Rectal smooth muscle tissue (tissue), 1 donor: ENCODE data around the gene ZBTB16.

ENCODE experiments used
- H3K27ac ChIP-seq: one replicate; pipeline ENCODE4 v1.7.0; 2013; ENCODE audit warnings: low read depth, low read length, inconsistent platforms
- H3K27me3 ChIP-seq: one replicate; pipeline ENCODE4 v1.7.0; 2013; ENCODE audit warnings: low read length; ENCODE audit not compliant: control insufficient read depth, insufficient read depth
- H3K36me3 ChIP-seq: one replicate; pipeline ENCODE4 v1.7.0; 2013; ENCODE audit warnings: low read length; ENCODE audit not compliant: control insufficient read depth, insufficient read depth
- H3K4me1 ChIP-seq: one replicate; pipeline ENCODE4 v1.7.0; 2013; ENCODE audit warnings: low read length; ENCODE audit not compliant: control insufficient read depth, insufficient read depth
- H3K4me3 ChIP-seq: one replicate; pipeline ENCODE4 v1.7.0; 2013; ENCODE audit warnings: low read length
- H3K9ac ChIP-seq: one replicate; pipeline ENCODE4 v1.7.0; 2013; ENCODE audit warnings: low read length

The ZBTB16 gene

DNA sequence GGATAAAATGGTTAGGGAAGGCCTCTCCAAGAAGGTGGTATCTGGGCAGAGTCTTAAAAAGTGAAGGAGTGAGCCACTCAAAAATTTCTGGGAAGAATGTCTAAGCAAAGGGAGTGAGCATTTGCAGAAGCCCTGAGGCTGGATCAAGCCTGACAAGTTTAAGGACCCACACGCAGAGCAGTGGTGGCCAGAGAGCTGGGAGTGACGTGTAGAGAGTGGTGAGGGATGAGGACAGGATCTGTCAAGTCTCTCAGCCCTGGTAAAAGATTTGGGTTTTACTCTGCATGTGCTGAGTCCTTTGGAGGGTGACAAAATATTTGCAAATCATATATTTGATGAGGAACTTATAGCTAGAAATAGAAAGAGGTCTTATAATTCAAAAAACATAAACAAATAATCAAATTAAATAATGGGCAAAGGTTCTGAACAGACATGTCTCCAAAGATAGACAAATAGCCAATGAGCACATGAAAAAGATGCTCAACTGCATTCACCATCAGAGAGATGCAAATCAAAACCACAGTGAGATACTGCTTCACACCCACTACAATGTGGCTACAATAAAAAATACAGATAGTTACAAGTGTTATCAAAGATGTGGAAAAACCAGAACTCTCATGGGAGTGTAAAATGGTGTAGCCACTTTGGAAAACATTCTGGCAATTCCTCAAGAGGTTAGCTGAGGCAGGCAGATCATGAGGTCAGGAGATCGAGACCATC is 129.5 kb downstream of the ZBTB16 start:
- peak overlapping the region; percentile 43 for H3K27ac ChIP-seq
- no peak overlapping the region for H3K9ac ChIP-seq
- peaks cover 6% of the 10 kb centered on the region for H3K4me1 ChIP-seq
- H3K36me3 ChIP-seq = no peaks in the 10 kb centered on the region
- no peaks in the 10 kb centered on the region for H3K27me3 ChIP-seq
- no peak overlapping the region for H3K4me3 ChIP-seq

DNA sequence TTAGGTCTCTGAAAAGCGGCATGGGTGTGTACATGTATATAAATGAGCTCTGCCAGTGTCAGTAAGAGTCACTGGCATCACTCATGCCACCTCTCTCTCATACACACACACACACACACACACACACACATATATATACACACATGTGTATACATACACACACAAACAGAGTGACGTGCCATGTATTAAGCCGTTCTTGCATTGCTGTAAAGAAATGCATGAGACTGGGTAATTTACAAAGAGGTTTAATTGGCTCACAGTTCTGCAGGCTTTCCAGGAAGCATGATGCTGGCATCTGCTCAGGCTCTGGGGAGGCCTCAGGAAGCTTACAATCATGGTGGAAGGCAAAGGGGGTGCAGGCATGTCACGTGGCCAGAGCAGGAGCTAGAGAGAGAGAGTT is 131.1 kb downstream of the ZBTB16 start:
- Histone ChIP-seq H3K36me3 (no peaks in the 10 kb centered on the region), H3K27ac (no peak overlapping the region), H3K9ac (no peak overlapping the region), H3K27me3 (no peaks in the 10 kb centered on the region), H3K4me1 (peaks cover 19% of the 10 kb centered on the region), H3K4me3 (no peak overlapping the region)

DNA sequence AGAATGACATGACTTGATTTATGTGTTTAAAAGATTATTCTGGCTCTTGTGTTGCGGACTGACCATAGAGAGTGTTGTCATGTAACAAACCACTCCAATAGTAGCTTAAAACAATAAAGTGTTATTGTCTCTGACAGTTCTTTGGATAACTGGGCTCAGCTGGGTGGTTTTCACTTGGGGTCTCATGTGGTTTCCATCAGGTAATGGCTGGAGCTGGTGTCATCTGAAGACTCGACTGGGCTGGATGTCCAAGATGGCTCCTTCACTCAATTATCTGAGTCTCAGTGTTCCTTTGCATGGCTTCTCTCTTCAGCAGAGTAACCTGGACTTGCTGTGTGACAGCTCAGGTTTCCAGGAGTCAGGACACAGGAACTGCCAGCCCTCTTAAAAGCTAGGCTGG is 132.4 kb downstream of the ZBTB16 start:
- Histone ChIP-seq H3K4me3 (no peak overlapping the region), H3K27ac (no peak overlapping the region), H3K9ac (no peak overlapping the region), H3K36me3 (no peaks in the 10 kb centered on the region), H3K27me3 (no peaks in the 10 kb centered on the region), H3K4me1 (peaks cover 30% of the 10 kb centered on the region)

GRCh38 chr11:114192841-114193389 is 133.4 kb downstream of the ZBTB16 start:
- Histone ChIP-seq H3K4me1 (peaks cover 38% of the 10 kb centered on the region), H3K27me3 (no peaks in the 10 kb centered on the region), H3K36me3 (no peaks in the 10 kb centered on the region), H3K27ac (peak overlapping the region; percentile 99), H3K9ac (no peak overlapping the region), H3K4me3 (no peak overlapping the region)

GRCh38 chr11:114193730-114194679 is 134.5 kb downstream of the ZBTB16 start:
- H3K4me1 ChIP-seq = peaks cover 41% of the 10 kb centered on the region
- H3K9ac ChIP-seq = no peak overlapping the region
- H3K27ac ChIP-seq = peak overlapping the region; percentile 99
- no peak overlapping the region for H3K4me3 ChIP-seq
- no peaks in the 10 kb centered on the region for H3K27me3 ChIP-seq
- H3K36me3 ChIP-seq = no peaks in the 10 kb centered on the region

GRCh38 chr11:114194702-114195101 is 135.2 kb downstream of the ZBTB16 start:
- Histone ChIP-seq H3K36me3 (no peaks in the 10 kb centered on the region), H3K9ac (no peak overlapping the region), H3K27ac (peak overlapping the region; percentile 99), H3K27me3 (no peaks in the 10 kb centered on the region), H3K4me3 (no peak overlapping the region), H3K4me1 (peaks cover 42% of the 10 kb centered on the region)

- Histone ChIP-seq H3K9ac (no peak overlapping the region), H3K4me3 (no peak overlapping the region), H3K36me3 (no peaks in the 10 kb centered on the region), H3K4me1 (peaks cover 44% of the 10 kb centered on the region), H3K27ac (peak overlapping the region; percentile 99), H3K27me3 (no peaks in the 10 kb centered on the region)
Measured at GRCh38 chr11:114195151-114195550, 135.6 kb downstream of the ZBTB16 start.

DNA sequence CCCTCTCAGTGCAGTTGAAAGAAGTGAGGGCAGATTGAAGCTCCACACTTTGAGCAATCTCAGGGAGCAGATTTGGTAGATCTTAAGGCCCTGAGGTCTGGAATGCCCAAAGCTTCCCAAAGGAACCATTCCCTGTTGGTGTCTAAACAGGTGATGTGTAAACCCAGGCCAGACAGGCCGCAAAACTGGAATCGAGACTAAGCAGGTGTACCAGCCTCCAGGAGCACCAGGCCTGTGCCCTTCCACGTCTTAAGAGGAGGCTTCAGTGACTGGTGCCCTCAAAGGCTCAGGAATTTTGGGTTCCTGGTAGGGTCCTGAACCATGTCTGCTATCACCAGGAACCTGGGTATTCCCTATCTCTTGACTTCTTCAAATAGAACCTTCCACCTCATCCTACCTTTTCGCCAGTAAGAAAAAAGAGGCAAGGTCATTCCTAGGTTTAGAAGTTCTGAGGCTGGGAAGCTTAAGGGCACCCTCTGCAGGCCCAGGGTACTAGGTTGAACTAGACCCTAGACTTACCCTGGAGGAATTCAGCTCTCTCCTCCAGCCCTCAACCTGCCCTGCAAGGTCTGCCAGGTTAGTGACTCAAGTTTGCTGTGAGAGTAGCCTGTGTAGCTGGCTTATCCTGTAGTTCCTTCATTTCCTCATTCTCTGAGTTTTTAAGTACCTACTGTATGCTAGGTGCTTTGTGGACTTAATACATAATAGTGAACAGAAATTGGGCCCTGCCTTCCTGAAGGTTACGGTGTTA is 136.6 kb downstream of the ZBTB16 start:
- H3K36me3 ChIP-seq = no peaks in the 10 kb centered on the region
- peaks cover 54% of the 10 kb centered on the region for H3K4me1 ChIP-seq
- peak overlapping the region; percentile 32 for H3K9ac ChIP-seq
- H3K27ac ChIP-seq = peak overlapping the region; percentile 99
- no peak overlapping the region for H3K4me3 ChIP-seq
- no peaks in the 10 kb centered on the region for H3K27me3 ChIP-seq

DNA sequence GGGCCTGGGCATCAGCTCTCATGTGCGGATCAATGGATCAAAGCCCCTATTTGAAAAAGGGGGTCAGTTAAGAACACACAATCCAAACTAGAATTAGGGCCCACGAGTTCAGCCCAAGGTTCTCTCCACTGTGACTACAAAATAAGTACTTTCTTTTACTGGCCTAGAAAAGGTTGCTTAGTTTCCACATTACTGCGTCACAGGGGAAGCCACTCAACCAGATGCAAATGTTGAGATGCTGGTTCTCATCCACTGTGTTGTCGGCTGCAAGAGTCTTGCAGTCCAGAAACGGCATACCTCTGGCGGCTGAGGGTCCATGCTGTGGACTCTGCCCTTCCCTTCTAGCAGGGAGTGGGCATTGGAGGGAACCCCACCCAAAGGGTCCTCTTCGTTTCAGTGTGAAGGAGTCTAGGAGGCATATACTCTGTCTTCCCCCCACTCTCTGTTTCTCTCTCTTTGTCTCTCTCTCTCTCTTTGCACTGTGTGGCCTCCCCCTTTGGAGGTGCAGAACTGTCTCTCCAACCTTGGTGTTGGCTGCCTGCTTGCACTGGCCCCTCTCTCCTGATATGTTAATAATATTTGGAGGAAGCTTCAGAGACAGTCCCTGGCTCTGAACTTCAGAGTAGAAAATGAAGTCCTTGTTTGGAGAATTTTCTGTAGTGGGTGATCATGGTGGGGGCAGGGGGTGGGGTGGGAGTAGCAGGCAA is 137.6 kb downstream of the ZBTB16 start:
- no peaks in the 10 kb centered on the region for H3K27me3 ChIP-seq
- peak overlapping the region; percentile 99 for H3K27ac ChIP-seq
- H3K36me3 ChIP-seq = no peaks in the 10 kb centered on the region
- no peak overlapping the region for H3K4me3 ChIP-seq
- H3K4me1 ChIP-seq = peaks cover 56% of the 10 kb centered on the region
- no peak overlapping the region for H3K9ac ChIP-seq

DNA sequence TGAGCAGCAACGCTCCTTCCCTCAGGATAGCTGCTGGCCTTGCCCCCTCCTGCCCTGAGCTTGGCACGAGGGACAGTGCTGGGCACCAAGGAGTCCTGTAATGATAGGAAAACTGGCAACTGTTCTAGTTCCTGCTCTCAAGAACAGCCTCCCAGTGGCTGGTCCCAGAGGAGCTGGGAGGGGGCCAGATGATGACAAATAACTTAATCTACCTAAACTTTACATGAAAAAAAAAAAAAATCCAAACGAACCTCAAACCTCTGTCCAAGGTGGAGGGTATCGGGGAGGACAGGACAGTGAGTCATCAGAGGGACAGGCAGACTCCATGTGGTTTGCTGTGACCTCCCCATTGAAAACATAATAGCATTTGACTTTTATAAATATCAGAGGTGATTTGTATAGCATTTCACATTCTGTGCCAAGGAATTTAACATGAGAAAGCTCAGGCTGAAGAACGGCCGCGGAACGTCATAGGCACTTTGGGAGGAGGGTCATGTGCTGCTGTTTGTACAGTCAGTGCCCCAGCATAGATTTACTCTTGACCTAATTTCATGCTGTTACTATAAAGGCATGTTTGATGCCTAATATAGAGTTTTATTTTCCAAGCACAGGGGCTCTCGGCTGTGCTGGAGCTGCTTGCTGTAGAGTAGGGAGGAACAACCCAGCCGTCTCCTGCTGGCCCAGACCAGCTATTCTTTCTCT is 138.4 kb downstream of the ZBTB16 start:
- Histone ChIP-seq H3K27ac (peak overlapping the region; percentile 100), H3K4me1 (peaks cover 59% of the 10 kb centered on the region), H3K27me3 (no peaks in the 10 kb centered on the region), H3K36me3 (no peaks in the 10 kb centered on the region), H3K9ac (no peak overlapping the region), H3K4me3 (no peak overlapping the region)

DNA sequence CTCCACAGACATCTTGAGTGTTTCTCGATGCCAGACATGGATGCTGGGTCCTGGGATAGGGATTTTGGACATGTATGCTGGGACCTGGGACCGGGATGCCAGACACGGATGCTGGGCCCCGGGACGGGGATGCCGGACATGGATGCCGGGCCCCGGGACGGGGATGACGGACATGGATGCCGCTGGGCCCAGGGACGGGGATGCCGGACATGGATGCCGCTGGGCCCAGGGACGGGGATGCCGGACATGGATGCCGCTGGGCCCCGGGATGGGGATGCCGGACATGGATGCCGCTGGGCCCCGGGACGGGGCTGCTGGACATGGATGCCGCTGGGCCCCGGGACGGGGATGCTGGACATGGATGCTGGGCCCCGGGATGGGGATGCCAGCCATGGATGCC is 139.5 kb downstream of the ZBTB16 start:
- H3K4me1 ChIP-seq = peaks cover 55% of the 10 kb centered on the region

More for the DNA sequence above, 139.5 kb downstream of the ZBTB16 start:
- Histone ChIP-seq H3K9ac (no peak overlapping the region), H3K4me3 (no peak overlapping the region), H3K27me3 (no peaks in the 10 kb centered on the region), H3K36me3 (no peaks in the 10 kb centered on the region), H3K27ac (peak overlapping the region; percentile 100)
